ENCODE measurements around the gene OLFML2B. TPM values are rescaled to one million over a fixed set of nuclear protein-coding genes. Genes with fewer than 3 reads are reported as not detected.

OLFML2B gene
- total RNA-seq, 4 donors from 2014 or later = 18.6 to 42.3 (median 20.9) TPM

DNA sequence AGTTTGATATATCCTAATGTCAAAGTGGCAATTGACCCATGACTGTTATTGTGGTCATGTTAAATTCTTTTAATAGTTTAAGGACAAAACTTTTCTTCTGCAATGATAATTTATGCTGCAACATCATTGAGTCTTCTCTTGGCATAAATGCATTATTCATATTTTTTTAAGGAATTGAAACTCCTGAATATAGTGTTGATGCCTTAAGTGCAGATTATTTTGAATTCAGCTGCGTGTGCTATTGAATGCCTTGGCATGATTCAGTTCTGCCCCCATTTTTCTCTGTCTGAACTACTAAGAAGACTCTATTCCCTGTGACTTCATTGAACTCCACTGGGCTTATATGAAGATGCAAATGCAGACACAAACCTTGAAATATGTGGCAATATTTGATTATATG lies 23.3 kb upstream of the OLFML2B start:
- WGBS, 2 donors = 51 to 58% methylated on average over 1 of the region's 1 CpG
- H3K4me3 ChIP-seq = no peak overlapping the region
- peaks cover 0 to 6% (median 0%) of the 10 kb centered on the region in 4 donors for H3K9me3 ChIP-seq
- no peaks in the 10 kb centered on the region for H3K36me3 ChIP-seq
- H3K27me3 ChIP-seq = no peaks in the 10 kb centered on the region
- H3K27ac ChIP-seq = no peak overlapping the region
- no peak for DNase-seq (ENCODE audit: low spot score in 2 of 2)
- no peaks in the 10 kb centered on the region for H3K4me1 ChIP-seq
- TF ChIP-seq POLR2A (IDR thresholded peaks at IDR 0.05) (no peak), CTCF (IDR thresholded peaks at IDR 0.05) (no peak), EP300 (IDR thresholded peaks at IDR 0.05) (no peak)

- Histone ChIP-seq H3K9me3 (peaks cover 0 to 11% (median 0%) of the 10 kb centered on the region in 4 donors), H3K4me3 (no peak overlapping the region), H3K27me3 (no peaks in the 10 kb centered on the region), H3K4me1 (no peaks in the 10 kb centered on the region), H3K27ac (no peak overlapping the region), H3K36me3 (no peaks in the 10 kb centered on the region)
- TF ChIP-seq POLR2A (IDR thresholded peaks at IDR 0.05) = no peak
- TF ChIP-seq CTCF (IDR thresholded peaks at IDR 0.05) = no peak
- no peak for TF ChIP-seq EP300 (IDR thresholded peaks at IDR 0.05)
- no peak for DNase-seq (ENCODE audit: low spot score in 2 of 2)
- WGBS, 2 donors = 97 to 98% methylated on average over 1 of the region's 1 CpG
These were observed 18.7 kb upstream of the OLFML2B start for GRCh38 chr1:162042361-162042760.

- H3K27ac ChIP-seq = no peak overlapping the region
- no peaks in the 10 kb centered on the region for H3K27me3 ChIP-seq
- no peak for DNase-seq (ENCODE audit: low spot score in 2 of 2)
- H3K4me1 ChIP-seq = peaks cover 0 to 5% (median 0%) of the 10 kb centered on the region in 4 donors
- TF ChIP-seq POLR2A (IDR thresholded peaks at IDR 0.05) (no peak), CTCF (IDR thresholded peaks at IDR 0.05) (no peak), EP300 (IDR thresholded peaks at IDR 0.05) (no peak)
- peaks cover 0 to 11% (median 0%) of the 10 kb centered on the region in 4 donors for H3K9me3 ChIP-seq
- H3K4me3 ChIP-seq = no peak overlapping the region
- no peaks in the 10 kb centered on the region for H3K36me3 ChIP-seq
These were observed 17.0 kb upstream of the OLFML2B start for GRCh38 chr1:162040657-162041056.

- no peak for TF ChIP-seq POLR2A (IDR thresholded peaks at IDR 0.05)
- TF ChIP-seq EP300 (IDR thresholded peaks at IDR 0.05) = no peak
- no peak for TF ChIP-seq CTCF (IDR thresholded peaks at IDR 0.05)
- no peaks in the 10 kb centered on the region for H3K36me3 ChIP-seq
- 60 to 69% methylated on average over 4 of the region's 4 CpGs for WGBS, 2 donors
These were observed 16.3 kb upstream of the OLFML2B start for GRCh38 chr1:162040001-162040400.

DNA sequence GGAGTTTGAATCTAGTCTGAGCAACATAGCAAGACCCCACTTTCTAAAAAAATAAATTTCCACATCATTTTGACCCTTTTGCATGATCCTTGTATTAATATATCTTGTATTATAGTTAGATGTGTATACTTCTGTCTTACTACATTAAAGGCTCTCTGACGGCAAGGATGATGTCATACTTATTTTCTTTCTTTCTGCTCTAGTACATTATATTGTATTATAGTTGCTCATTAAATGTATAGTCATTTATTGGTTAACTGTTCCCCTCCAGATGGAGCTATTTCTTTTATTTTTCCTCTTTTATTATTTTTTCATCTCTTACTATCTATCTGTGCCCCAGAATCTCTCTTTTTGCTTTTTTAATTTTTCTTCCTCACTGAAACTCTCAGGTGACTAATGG lies 15.0 kb upstream of the OLFML2B start:
- Histone ChIP-seq H3K27me3 (no peaks in the 10 kb centered on the region), H3K36me3 (no peaks in the 10 kb centered on the region), H3K9me3 (peaks cover 0 to 11% (median 0%) of the 10 kb centered on the region in 4 donors), H3K4me1 (peaks cover 0 to 5% (median 0%) of the 10 kb centered on the region in 4 donors), H3K4me3 (no peak overlapping the region), H3K27ac (no peak overlapping the region)
- DNase-seq (ENCODE audit: low spot score in 2 of 2) = no peak
- WGBS, 2 donors = 75 to 76% methylated on average over 1 of the region's 1 CpG
- no peak for TF ChIP-seq CTCF (IDR thresholded peaks at IDR 0.05)
- no peak for TF ChIP-seq EP300 (IDR thresholded peaks at IDR 0.05)
- no peak for TF ChIP-seq POLR2A (IDR thresholded peaks at IDR 0.05)

More at GRCh38 chr1:162040001-162040400, 16.3 kb upstream of the OLFML2B start:
- peaks cover 0 to 11% (median 0%) of the 10 kb centered on the region in 4 donors for H3K9me3 ChIP-seq
- H3K4me3 ChIP-seq = no peak overlapping the region
- H3K27me3 ChIP-seq = no peaks in the 10 kb centered on the region
- no peak overlapping the region for H3K27ac ChIP-seq
- H3K4me1 ChIP-seq = peaks cover 0 to 5% (median 0%) of the 10 kb centered on the region in 4 donors
- no peak for DNase-seq (ENCODE audit: low spot score in 2 of 2)
